Subcutaneous abdominal adipose tissue (tissue), 5 donors: ENCODE measurements around the gene GPR132.
"Not testable (repeated sequence)": the region's sequence is repeated elsewhere in the genome, so short reads cannot be mapped to it uniquely, and the experiment has no call there.

ENCODE experiments used
- H3K27ac ChIP-seq: one replicate; pipeline ENCODE4 v1.7.0; 2013; ENCODE audit warnings: low read depth, mild to moderate bottlenecking, inconsistent platforms, low read length, moderate library complexity
- H3K27me3 ChIP-seq, 5 donors: one replicate each; pipeline ENCODE4 v1.7.0; 2013; ENCODE audit warnings: low read length in 5 of 5, inconsistent platforms in 1 of 5; ENCODE audit not compliant: control insufficient read depth in 5 of 5, insufficient read depth in 4 of 5
- H3K36me3 ChIP-seq, 5 donors: one replicate each; pipeline ENCODE4 v1.7.0; 2013; ENCODE audit warnings: low read length in 5 of 5; ENCODE audit not compliant: control insufficient read depth in 5 of 5, insufficient read depth in 5 of 5
- H3K4me1 ChIP-seq, 5 donors: one replicate each; pipeline ENCODE4 v1.7.0; 2013; ENCODE audit warnings: low read length in 5 of 5, mild to moderate bottlenecking in 3 of 5, moderate library complexity in 1 of 5; ENCODE audit not compliant: control insufficient read depth in 5 of 5, insufficient read depth in 5 of 5
- H3K4me3 ChIP-seq, 5 donors: one replicate each; pipeline ENCODE4 v1.7.0; 2013; ENCODE audit warnings: low read length in 5 of 5, low read depth in 1 of 5
- H3K9ac ChIP-seq, 5 donors: one replicate each; pipeline ENCODE4 v1.7.0; 2013; ENCODE audit warnings: low read length in 5 of 5, mild to moderate bottlenecking in 4 of 5, moderate library complexity in 3 of 5
- H3K9me3 ChIP-seq, 5 donors: one replicate each; pipeline ENCODE4 v1.7.0; 2013; ENCODE audit warnings: low read length in 5 of 5; ENCODE audit not compliant: control insufficient read depth in 5 of 5
- donor health status: healthy.
- donor health status: healthy.
- donor health status: healthy.
- donor health status: healthy.
- donor health status: healthy.

The GPR132 gene

DNA sequence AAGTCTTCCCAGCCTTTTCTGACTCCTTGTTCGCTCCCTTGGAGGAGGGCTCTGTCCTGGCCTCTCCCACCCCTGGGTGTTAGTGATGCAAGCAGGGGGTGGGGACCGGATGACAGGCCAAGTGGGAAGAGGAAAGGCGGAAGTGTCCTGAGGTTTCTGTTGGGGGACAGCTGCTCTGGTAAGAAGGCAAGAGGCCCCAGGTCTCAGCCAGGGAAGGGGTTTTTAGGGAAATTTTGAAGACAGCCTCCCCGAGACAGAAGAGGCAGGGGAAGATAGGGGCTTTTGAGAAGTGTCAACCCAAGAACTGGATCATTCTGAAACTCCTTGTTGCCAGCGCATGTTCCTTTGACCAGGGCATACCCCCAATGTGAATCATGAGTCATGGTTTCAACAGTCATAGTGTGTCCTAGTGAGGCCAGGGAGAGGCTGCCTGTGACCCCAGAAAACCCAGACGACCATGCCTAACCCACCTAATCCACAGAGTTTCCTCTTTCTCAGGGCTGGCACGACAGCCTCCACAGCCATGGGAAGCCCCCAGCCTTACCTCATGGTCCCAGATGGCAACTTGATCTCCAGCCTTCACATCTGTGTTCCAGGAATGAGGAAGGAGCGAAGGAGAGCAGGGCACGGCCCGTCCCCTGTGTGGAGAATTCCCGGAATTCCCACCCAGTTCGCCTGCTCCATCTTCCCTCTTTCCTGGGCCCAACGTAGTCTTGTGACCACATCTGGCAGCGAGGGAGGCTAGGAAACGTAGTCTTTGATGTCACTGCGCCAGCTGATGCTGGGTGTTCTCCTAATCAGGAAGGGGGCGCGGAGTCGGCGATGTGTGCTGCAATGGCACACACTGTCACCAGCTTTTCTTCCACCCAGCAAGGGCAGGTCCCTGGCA, 4.9 kb upstream of the GPR132 start:
- Histone ChIP-seq H3K4me3 (no peak overlapping the region), H3K4me1 (peaks cover 0 to 62% (median 15%) of the 10 kb centered on the region in 5 donors), H3K27me3 (peaks cover 0 to 36% (median 22%) of the 10 kb centered on the region in 5 donors), H3K27ac (peak overlapping the region; percentile 50), H3K9me3 (no peaks in the 10 kb centered on the region), H3K9ac (peak overlapping the region in 1 of 5 donors; percentile 30), H3K36me3 (no peaks in the 10 kb centered on the region)

- H3K27me3 ChIP-seq = peaks cover 0 to 32% (median 19%) of the 10 kb centered on the region in 5 donors
- H3K36me3 ChIP-seq = no peaks in the 10 kb centered on the region
- peaks cover 0 to 57% (median 12%) of the 10 kb centered on the region in 5 donors for H3K4me1 ChIP-seq
- H3K9me3 ChIP-seq = no peaks in the 10 kb centered on the region
- H3K27ac ChIP-seq = no peak overlapping the region
- H3K9ac ChIP-seq = no peak overlapping the region
- H3K4me3 ChIP-seq = no peak overlapping the region
Measured at GRCh38 chr14:105069522-105069870, 4.3 kb upstream of the GPR132 start.

DNA sequence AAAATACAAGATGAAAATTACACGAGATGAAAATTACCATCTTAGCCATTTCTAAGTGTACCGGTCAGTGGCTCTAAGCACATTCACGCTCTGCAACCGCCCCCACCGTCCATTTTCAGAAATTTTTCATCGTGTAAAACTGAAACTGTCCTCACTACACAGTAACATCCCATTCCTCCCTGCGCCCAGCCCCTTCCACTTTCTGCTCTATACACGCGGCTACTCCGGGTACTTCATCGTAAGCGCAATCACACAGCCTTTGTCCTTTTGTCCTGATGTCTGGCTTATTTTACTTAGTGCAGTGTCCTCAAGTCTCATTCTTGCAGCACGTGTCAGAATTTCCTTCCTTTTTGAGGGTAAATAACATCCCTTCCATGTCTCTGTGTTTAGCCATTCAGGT, 3.6 kb upstream of the GPR132 start:
- H3K27ac ChIP-seq = no peak overlapping the region
- no peak overlapping the region for H3K4me3 ChIP-seq
- H3K4me1 ChIP-seq = peaks cover 0 to 54% (median 17%) of the 10 kb centered on the region in 5 donors
- no peak overlapping the region for H3K9ac ChIP-seq
- H3K27me3 ChIP-seq = peaks cover 0 to 25% (median 13%) of the 10 kb centered on the region in 5 donors
- H3K9me3 ChIP-seq = no peaks in the 10 kb centered on the region
- no peaks in the 10 kb centered on the region for H3K36me3 ChIP-seq

GRCh38 chr14:105067969-105068301, 2.7 kb upstream of the GPR132 start:
- H3K36me3 ChIP-seq = no peaks in the 10 kb centered on the region
- H3K9me3 ChIP-seq = no peaks in the 10 kb centered on the region
- H3K4me3 ChIP-seq = no peak overlapping the region
- no peak overlapping the region for H3K9ac ChIP-seq
- peaks cover 4 to 52% (median 21%) of the 10 kb centered on the region in 5 donors for H3K4me1 ChIP-seq
- no peak overlapping the region for H3K27ac ChIP-seq
- peaks cover 0 to 18% (median 10%) of the 10 kb centered on the region in 5 donors for H3K27me3 ChIP-seq

DNA sequence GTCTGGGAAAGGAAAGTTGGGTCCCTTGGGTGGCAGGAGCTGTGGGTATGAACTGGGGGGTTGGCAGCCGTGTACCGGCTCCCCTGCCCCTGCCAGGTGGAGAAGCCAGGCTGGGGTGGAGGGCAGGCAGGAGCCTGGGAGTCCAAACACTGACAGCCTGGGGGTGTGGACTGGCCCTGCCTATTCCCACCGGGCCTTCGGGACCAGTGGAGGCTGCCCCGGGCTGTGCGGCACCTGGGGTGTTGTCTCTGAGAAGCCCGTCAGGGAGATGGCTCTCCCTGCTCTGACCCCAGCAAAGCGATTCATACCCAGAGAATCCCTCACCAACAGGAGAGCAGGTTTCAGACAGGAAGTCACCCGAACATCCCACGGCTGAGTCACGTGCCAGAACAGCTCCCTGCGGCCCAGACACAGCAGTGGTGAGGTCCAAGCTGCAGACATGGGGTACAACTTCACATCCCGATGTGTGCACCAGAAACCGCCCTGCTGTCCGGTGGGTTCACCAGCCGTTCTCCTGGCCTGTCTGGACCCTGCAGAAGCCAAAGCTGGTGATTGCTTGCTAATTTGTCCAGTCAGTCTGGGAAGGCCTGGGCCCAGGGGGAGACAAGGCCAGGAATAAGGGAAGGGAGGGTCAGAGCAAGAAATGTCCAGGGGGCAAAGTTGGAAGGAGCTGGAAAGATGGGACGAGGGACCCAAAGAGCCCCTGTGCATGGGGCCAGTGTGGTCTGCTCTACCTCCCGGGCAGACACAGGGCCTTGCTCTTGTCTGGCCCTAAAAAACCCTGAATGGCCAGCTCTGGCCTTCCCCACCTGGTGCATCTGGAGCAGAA, 2.1 kb upstream of the GPR132 start:
- H3K9me3 ChIP-seq = no peaks in the 10 kb centered on the region
- peaks cover 6 to 55% (median 25%) of the 10 kb centered on the region in 5 donors for H3K4me1 ChIP-seq
- H3K9ac ChIP-seq = peak overlapping the region in 1 of 5 donors; percentile 36
- H3K27ac ChIP-seq = no peak overlapping the region
- no peak overlapping the region for H3K4me3 ChIP-seq
- peaks cover 0 to 13% (median 5%) of the 10 kb centered on the region in 5 donors for H3K27me3 ChIP-seq
- no peaks in the 10 kb centered on the region for H3K36me3 ChIP-seq

DNA sequence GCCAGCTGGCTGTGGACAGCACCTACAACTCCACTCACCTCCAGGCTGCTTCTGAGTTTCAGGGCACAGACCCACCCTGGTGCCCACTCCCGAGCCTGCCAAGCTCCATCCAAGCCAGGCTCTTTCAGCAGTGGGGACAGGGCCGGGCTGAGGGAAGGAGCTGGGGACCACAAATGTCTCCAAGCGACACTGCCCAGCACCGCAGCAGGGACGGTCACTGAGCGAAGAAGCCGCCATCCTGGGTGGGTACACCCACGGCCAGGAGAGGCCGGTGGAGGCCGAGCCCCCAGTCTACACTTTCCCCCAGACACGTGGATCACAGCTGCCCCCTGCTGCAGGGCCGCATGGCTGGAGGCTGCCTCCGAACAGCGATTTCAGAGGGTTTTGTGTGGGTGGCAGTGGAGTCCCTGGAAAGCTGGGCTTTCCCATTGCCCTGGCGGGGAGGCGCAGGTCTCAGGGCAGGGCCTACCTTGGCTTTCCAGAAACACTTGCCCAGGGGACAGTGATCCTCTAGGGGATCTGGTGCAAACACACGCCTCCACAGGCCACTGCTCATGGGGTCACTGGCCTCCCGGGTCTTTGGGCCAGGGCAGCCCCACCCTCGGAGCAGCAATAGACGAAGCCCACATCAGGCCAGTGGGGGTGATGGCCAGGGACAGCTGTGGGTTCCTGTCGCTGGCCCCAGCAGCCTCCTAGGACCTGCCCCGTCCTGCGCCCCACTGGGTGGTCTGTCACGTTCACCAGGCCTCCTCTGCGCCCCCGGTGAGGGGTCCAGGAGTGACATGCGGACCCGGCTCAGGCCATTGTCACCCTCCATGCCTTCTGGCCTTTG, 1.2 kb upstream of the GPR132 start:
- Histone ChIP-seq H3K4me1 (peaks cover 6 to 62% (median 34%) of the 10 kb centered on the region in 5 donors), H3K4me3 (no peak overlapping the region), H3K27me3 (peaks cover 0 to 11% (median 3%) of the 10 kb centered on the region in 5 donors), H3K9me3 (no peaks in the 10 kb centered on the region), H3K27ac (no peak overlapping the region), H3K36me3 (no peaks in the 10 kb centered on the region), H3K9ac (peak overlapping the region in 2 of 5 donors; percentile 43 to 52)

GRCh38 chr14:105064721-105065143, 498 bp downstream of the GPR132 start:
- Histone ChIP-seq H3K4me1 (peaks cover 2 to 66% (median 48%) of the 10 kb centered on the region in 5 donors), H3K36me3 (no peaks in the 10 kb centered on the region), H3K9ac (peak overlapping the region in 2 of 5 donors; percentile 40 to 43), H3K4me3 (peak overlapping the region in 4 of 5 donors; percentile 6 to 47 (median 32)), H3K27ac (no peak overlapping the region), H3K27me3 (peaks cover 0 to 5% (median 0%) of the 10 kb centered on the region in 5 donors), H3K9me3 (no peaks in the 10 kb centered on the region)

DNA sequence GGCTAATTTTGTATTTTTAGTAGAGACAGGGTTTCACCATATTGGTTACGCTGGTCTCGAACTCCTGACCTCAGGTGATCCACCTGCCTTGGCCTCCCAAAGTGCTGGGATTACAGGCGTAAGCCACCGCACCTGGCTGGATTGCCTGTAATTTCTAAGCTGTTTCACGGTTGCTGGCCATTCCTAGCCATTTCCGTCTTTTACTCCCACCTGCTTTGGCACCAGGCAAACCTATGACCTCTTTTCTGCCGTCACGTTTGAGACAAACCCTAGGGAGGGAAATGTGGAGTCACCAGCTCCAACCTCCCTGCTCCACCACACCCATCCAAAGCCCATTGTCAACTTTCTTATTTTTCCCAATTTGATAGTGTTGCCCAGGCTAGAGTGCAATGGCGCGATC, 1.2 kb downstream of the GPR132 start:
- Histone ChIP-seq H3K9me3 (no peaks in the 10 kb centered on the region), H3K27me3 (peaks cover 0 to 5% (median 0%) of the 10 kb centered on the region in 5 donors), H3K27ac (no peak overlapping the region), H3K9ac (no peak overlapping the region), H3K36me3 (no peaks in the 10 kb centered on the region), H3K4me3 (peak overlapping the region in 1 of 5 donors; percentile 47), H3K4me1 (peaks cover 3 to 69% (median 56%) of the 10 kb centered on the region in 5 donors)

DNA sequence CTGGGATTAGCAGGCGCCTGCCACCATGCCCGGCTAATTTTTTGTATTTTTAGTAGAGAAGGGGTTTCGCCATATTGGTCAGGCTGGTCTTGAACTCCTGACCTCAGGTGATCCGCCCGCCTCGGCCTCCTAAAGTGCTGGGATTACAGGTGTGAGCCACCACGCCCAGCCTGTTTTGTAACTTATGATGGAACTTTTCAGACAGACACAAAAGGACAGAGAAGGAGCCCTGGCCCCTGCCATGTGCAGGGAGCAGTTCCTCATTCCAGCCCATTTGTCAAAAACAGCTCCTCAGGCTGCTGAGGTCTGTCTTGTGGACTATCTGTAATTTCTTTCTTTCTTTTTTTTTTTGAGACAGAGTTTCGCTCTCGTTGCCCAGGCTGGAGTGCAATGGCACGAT, 1.7 kb downstream of the GPR132 start:
- not testable (repeated sequence) for H3K27ac ChIP-seq, H3K36me3 ChIP-seq, H3K9ac ChIP-seq, H3K27me3 ChIP-seq, H3K4me3 ChIP-seq, H3K9me3 ChIP-seq
- peaks cover 3 to 70% (median 61%) of the 10 kb centered on the region in 5 donors for H3K4me1 ChIP-seq
